ENCODE measurements around the gene ALK.

Gene ALK

GRCh38 chr2:29482348-29482747, 439.0 kb downstream of the ALK start:
- no peaks in the 10 kb centered on the region for H3K79me2 ChIP-seq (ENCODE audit: low read length)
- no peaks in the 10 kb centered on the region for H3K36me3 ChIP-seq (replicated peaks; ENCODE audit: low read depth, low read length)
- H3K4me3 ChIP-seq (ENCODE audit: low read length), result no peak overlapping the region
- H3K4me1 ChIP-seq (ENCODE audit: low read length), result no peaks in the 10 kb centered on the region
- H3K27me3 ChIP-seq (ENCODE audit: low read depth, low read length), result peaks cover 27% of the 10 kb centered on the region
- H3K27ac ChIP-seq (ENCODE audit: low read length), result no peak overlapping the region
- no peaks in the 10 kb centered on the region for H3K9me3 ChIP-seq (ENCODE audit: insufficient read depth, low read length)
- H2AFZ ChIP-seq (ENCODE audit: low read depth, low read length), result no peak overlapping the region
- H3K9ac ChIP-seq (ENCODE audit: low read length), result no peak overlapping the region
- H3K4me2 ChIP-seq (ENCODE audit: low read length), result no peak overlapping the region
- TF ChIP-seq CTCF (IDR thresholded peaks at IDR 0.05; ENCODE audit: low read depth, low read length) (no peak), EZH2phosphoT487 (IDR thresholded peaks at IDR 0.05; ENCODE audit: low read depth) (no peak)
- no peaks in the 10 kb centered on the region for H4K20me1 ChIP-seq (ENCODE audit: insufficient read depth, low read length)

- H3K4me2 ChIP-seq (ENCODE audit: low read length), result no peak overlapping the region
These were observed 440.1 kb downstream of the ALK start for GRCh38 chr2:29481313-29481712.

GRCh38 chr2:29480426-29480825, 441.0 kb downstream of the ALK start:
- no peaks in the 10 kb centered on the region for H3K36me3 ChIP-seq (replicated peaks; ENCODE audit: low read depth, low read length)
- no peak overlapping the region for H3K4me3 ChIP-seq (ENCODE audit: low read length)
- no peaks in the 10 kb centered on the region for H3K9me3 ChIP-seq (ENCODE audit: insufficient read depth, low read length)
- no peak overlapping the region for H3K27ac ChIP-seq (ENCODE audit: low read length)
- no peaks in the 10 kb centered on the region for H4K20me1 ChIP-seq (ENCODE audit: insufficient read depth, low read length)
- H3K27me3 ChIP-seq (ENCODE audit: low read depth, low read length), result peaks cover 12% of the 10 kb centered on the region
- no peaks in the 10 kb centered on the region for H3K79me2 ChIP-seq (ENCODE audit: low read length)
- H3K9ac ChIP-seq (ENCODE audit: low read length), result no peak overlapping the region
- H2AFZ ChIP-seq (ENCODE audit: low read depth, low read length), result no peak overlapping the region
- H3K4me1 ChIP-seq (ENCODE audit: low read length), result no peaks in the 10 kb centered on the region
- no peak overlapping the region for H3K4me2 ChIP-seq (ENCODE audit: low read length)
- TF ChIP-seq CTCF (IDR thresholded peaks at IDR 0.05; ENCODE audit: low read depth, low read length), result no peak
- TF ChIP-seq EZH2phosphoT487 (IDR thresholded peaks at IDR 0.05; ENCODE audit: low read depth), result no peak

More at GRCh38 chr2:29481313-29481712, 440.1 kb downstream of the ALK start:
- H2AFZ ChIP-seq (ENCODE audit: low read depth, low read length), result no peak overlapping the region
- TF ChIP-seq CTCF (IDR thresholded peaks at IDR 0.05; ENCODE audit: low read depth, low read length) (no peak), EZH2phosphoT487 (IDR thresholded peaks at IDR 0.05; ENCODE audit: low read depth) (no peak)
- H3K4me1 ChIP-seq (ENCODE audit: low read length), result no peaks in the 10 kb centered on the region
- H3K4me3 ChIP-seq (ENCODE audit: low read length), result no peak overlapping the region
- no peaks in the 10 kb centered on the region for H3K9me3 ChIP-seq (ENCODE audit: insufficient read depth, low read length)
- no peaks in the 10 kb centered on the region for H3K79me2 ChIP-seq (ENCODE audit: low read length)
- no peaks in the 10 kb centered on the region for H3K36me3 ChIP-seq (replicated peaks; ENCODE audit: low read depth, low read length)
- H4K20me1 ChIP-seq (ENCODE audit: insufficient read depth, low read length), result no peaks in the 10 kb centered on the region
- no peak overlapping the region for H3K9ac ChIP-seq (ENCODE audit: low read length)
- peaks cover 20% of the 10 kb centered on the region for H3K27me3 ChIP-seq (ENCODE audit: low read depth, low read length)
- H3K27ac ChIP-seq (ENCODE audit: low read length), result no peak overlapping the region

GRCh38 chr2:29479401-29479800, 442.0 kb downstream of the ALK start:
- Histone ChIP-seq H3K9me3 (ENCODE audit: insufficient read depth, low read length) (no peaks in the 10 kb centered on the region), H3K4me3 (ENCODE audit: low read length) (no peak overlapping the region), H3K4me1 (ENCODE audit: low read length) (no peaks in the 10 kb centered on the region), H4K20me1 (ENCODE audit: insufficient read depth, low read length) (no peaks in the 10 kb centered on the region), H2AFZ (ENCODE audit: low read depth, low read length) (no peak overlapping the region), H3K27me3 (ENCODE audit: low read depth, low read length) (peaks cover 10% of the 10 kb centered on the region), H3K4me2 (ENCODE audit: low read length) (no peak overlapping the region), H3K79me2 (ENCODE audit: low read length) (no peaks in the 10 kb centered on the region), H3K36me3 (replicated peaks; ENCODE audit: low read depth, low read length) (no peaks in the 10 kb centered on the region), H3K27ac (ENCODE audit: low read length) (no peak overlapping the region), H3K9ac (ENCODE audit: low read length) (no peak overlapping the region)
- TF ChIP-seq CTCF (IDR thresholded peaks at IDR 0.05; ENCODE audit: low read depth, low read length), result no peak
